GM21447 (cell line): ENCODE results near the gene SUGP1.
"Not testable (repeated sequence)": the region's sequence is repeated elsewhere in the genome, so short reads cannot be mapped to it uniquely, and the experiment has no call there.

Experiments
- ATAC-seq: cut with Tn5 transposase; IDR thresholded peaks from one replicate; pipeline ENCODE4 v1.9.1; 2021; ENCODE audit not compliant: unreplicated experiment

SUGP1 gene

GRCh38 chr19:19320361-19321140 is at the start of gene SUGP1, which contains the start of gene MAU2:
TSS of gene SUGP1 (minus strand) at chr19:19320509. CDS start at chr19:19320496, 13 bp downstream.
TSS of gene MAU2 (plus strand) at chr19:19320829. CDS start at chr19:19320860, 31 bp downstream.
- ATAC-seq: peak; percentile 91

GRCh38 chr19:19368087-19368486 is 47.8 kb upstream of the SUGP1 start:
- no peak for ATAC-seq

- ATAC-seq: no peak
Observed at GRCh38 chr19:19366434-19367396, 46.4 kb upstream of the SUGP1 start.

- no peak for ATAC-seq
Observed at GRCh38 chr19:19362075-19362474, 41.8 kb upstream of the SUGP1 start.

GRCh38 chr19:19361075-19361594 is 40.8 kb upstream of the SUGP1 start:
- ATAC-seq: peak; percentile 52

- ATAC-seq: no peak
Observed at GRCh38 chr19:19356901-19357566, 36.7 kb upstream of the SUGP1 start.

- no peak for ATAC-seq
Observed at GRCh38 chr19:19356500-19356899, 36.2 kb upstream of the SUGP1 start.

GRCh38 chr19:19355606-19356139 is 35.4 kb upstream of the SUGP1 start:
- no peak for ATAC-seq

GRCh38 chr19:19354932-19355331 is 34.6 kb upstream of the SUGP1 start:
- no peak for ATAC-seq

GRCh38 chr19:19354007-19354406 is 33.7 kb upstream of the SUGP1 start:
- ATAC-seq: no peak

- no peak for ATAC-seq
Observed at GRCh38 chr19:19352823-19353222, 32.5 kb upstream of the SUGP1 start.

- ATAC-seq: not testable (repeated sequence)
Observed at GRCh38 chr19:19350756-19351155, 30.4 kb upstream of the SUGP1 start.

GRCh38 chr19:19349365-19349764 is 29.1 kb upstream of the SUGP1 start:
- ATAC-seq: no peak

GRCh38 chr19:19348266-19348665 is 28.0 kb upstream of the SUGP1 start:
- no peak for ATAC-seq

- ATAC-seq: no peak
Observed at GRCh38 chr19:19347401-19348110, 27.2 kb upstream of the SUGP1 start.

- no peak for ATAC-seq
Observed at GRCh38 chr19:19345970-19346369, 25.7 kb upstream of the SUGP1 start.

GRCh38 chr19:19345232-19345631 is 24.9 kb upstream of the SUGP1 start:
- no peak for ATAC-seq

- ATAC-seq: no peak
Observed at GRCh38 chr19:19343762-19344161, 23.5 kb upstream of the SUGP1 start.

GRCh38 chr19:19343016-19343362 is 22.7 kb upstream of the SUGP1 start:
- no peak for ATAC-seq
